A549 treated with Mapracorat at 1 μM for 4 hours (cell line): ENCODE data around the gene CHID1. TPM values are rescaled to one million over a fixed set of nuclear protein-coding genes. Genes with fewer than 3 reads are reported as not detected.

Experiments
- total RNA-seq: library from RNA; stranded (reverse); fragments of 200-300 nt; extraction: Qiagen RNA extraction; gene quantifications from 5 replicates; pipeline ENCODE4 v1.2.3, GENCODE V29; 2022

CHID1 gene
- total RNA-seq: 71.0 to 76.7 TPM (median 73.6 TPM) in 5 replicates

DNA sequence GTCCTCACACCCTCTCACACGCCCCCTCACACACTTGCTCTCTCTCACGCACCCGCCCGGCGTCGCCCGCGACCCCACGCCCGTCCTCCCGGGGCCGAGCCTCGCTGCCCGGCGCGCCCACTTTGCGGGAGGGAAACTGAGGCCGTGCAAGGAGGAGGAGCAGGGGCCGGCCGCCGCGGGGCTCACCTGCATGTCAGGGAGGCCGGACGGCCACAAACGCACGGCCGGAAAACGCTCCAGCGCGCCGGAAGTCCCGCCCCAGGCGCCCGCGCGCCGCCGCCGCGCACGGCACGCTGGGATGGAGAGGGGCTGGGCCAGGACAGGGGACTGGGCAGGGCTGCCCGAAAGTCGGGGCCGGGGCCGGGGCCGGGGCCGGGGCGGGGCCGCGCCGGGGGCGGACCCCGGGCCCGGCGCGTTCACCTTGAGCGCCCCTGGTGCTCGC, at the start of gene CHID1:
TSS of gene CHID1 (minus strand) at position 222 of the 442 bp plus-strand sequence. CDS start 5,994 bp downstream, outside the sequence.

DNA sequence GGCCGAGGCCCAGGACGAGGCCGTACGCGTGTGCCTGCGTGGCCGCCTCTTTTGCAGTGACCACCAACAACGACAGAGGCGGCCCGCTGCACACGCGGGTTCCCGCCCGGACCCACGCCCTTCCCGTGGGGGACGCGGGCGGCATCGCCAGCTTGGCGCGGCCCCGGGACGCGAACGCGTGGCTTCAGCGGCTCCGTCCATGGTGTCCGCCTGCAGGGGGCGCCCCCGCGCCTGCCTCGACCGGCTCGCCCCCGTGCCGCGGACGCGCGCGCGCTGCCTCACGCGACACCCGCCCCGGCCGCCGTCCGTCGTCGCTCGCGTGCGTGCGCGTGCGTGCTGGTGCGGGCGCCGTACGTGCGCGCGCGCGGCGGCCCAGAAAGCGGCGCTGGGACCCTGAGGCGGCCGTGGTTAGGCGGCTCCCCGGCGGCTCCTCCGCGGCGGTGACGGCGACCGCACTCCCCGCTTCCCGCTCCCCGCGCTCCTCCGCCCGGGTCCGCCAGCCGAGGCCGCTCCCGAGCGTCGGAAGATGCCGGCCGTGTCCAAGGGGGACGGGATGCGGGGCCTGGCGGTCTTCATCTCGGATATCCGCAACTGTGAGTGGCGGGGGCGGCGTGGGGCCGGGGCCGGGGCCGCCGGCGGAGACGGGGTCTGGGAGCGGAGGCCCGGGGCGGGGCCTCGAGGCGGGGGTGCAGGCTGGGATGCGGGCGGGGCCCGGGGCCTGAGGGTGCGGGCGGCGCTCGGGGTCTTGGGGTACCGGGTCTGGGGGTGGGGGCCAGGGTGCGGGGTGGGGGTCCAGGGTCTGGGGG, 15.1 kb upstream of the CHID1 start, which contains the start of gene AP2A2:
TSS of gene AP2A2 (plus strand) at position 375 of the 806 bp plus-strand sequence. CDS start at position 527, 152 bp downstream.

DNA sequence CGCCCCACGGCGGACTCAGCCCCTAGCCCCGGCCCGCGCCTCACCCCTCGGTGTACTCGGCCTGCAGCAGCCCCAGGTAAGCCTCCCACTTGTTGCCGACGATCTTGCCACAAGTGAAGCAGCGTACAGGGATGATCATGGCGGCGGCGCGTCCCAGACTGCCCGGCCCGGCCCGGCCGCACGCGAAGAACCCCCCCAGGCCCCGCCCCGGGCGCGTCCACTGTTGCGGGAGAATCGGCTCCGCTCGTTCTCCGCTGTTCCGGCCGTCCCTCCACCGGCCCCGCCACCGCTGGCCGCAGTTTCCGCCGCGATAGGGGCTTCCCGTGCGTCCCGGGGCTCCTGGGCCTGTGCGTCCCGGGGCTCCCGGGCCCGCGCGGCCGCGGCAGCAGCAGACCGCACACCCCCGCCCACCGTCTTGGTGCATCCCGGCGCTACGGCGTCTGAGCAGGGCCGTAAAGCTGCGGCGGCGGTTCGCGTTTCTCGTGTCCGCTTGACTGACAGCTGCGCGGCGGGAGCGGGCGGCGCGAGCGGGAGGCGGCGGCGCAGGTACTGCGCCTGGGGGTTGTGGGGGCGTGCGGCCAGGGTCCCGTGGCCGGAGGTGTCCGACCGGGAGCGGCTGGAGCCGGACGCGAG, 68.1 kb downstream of the CHID1 start, which contains the start of the genes POLR2L and TSPAN4:
TSS of gene POLR2L (minus strand) at position 160 of the 633 bp plus-strand sequence. CDS start at position 139, 21 bp downstream.
TSS of gene TSPAN4 (plus strand) at position 483 of the 633 bp plus-strand sequence. CDS start 7,453 bp downstream, outside the sequence.

DNA sequence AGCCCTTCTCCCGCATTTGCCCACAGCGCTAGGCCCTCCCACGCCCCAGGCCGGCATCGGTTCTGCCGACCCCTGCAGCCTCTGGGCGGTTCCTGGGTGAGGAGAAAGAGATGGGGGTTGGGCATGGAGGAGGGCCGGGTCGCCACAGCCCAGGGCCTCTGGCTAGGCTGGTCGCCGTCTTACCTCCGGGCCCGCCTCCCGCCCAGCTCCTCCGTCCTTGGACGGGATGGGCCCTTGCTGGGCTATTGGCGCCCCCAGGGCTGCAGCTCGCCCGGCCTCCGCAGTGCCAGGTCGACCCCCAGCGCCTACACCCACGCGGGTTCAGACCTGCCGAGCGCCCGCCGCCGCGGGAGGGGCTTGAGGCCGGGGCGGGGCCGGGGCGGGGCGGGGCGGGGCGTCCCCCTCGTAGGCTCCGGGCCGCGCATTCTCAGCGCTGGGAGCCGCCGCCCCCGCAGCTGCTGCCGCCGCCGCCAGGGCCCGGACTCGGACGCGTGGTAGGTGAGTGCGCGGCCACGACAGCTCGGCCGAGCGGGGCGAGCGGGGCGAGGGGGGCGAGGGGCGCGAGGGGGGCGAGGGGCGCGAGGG, 78.0 kb downstream of the CHID1 start, which contains the start of gene CD151:
TSS of gene CD151 (plus strand) at position 424 of the 585 bp plus-strand sequence. CDS start 3,118 bp downstream, outside the sequence.

DNA sequence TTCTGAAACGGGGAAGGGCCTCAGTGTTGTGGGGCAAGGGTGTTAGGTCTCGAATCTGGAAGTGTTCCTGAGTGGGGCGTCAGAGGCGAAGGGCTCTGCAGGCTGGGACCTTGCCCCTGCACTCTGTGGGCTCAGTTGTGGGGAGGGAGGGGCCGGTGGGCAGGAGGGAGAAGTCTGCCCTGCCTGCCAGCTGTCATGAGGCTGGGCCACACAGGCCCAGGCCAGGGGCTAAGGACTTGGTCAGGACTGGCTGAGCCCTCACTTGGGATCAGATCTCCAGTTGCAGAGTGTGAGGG, 82.8 kb downstream of the CHID1 start, which contains the start of gene CRACR2B:
TSS of gene CRACR2B (plus strand) at position 23 of the 296 bp plus-strand sequence. CDS start 689 bp downstream, outside the sequence.

DNA sequence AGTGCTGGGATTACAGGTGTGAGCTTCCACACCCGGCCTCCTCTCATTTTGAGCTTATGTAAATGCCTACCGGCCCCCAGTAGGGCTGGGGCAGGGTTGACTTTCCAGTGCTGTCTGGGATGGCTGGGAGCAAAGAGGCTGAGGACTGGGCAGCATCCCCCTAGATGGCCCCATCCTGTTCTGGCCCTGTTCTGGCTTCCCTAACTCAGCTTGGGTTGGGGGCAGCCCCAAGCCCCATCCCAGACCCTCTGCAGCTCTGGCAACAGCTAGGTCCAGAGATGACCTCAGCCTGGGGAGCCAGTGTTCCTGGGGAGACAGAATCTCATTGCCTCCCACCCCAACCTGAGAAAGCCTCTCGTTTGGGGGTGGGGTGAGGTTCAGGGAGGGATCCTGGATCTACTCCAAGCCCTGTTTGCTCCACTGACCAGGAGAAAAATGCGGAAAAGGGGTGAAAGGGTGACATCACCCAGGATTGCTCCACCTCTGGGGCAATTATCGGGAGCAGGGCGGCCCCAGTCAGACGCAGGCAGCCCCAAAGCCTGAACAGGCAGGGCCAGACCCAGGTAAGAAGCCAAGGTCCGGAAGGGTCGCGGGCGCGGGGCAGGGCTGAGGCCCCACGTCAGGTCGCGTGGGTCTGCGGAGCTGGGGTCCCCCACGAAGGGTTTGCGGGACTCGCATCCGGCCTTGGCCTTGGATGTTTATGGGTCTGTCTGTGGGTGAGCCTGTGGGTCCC, 92.0 kb downstream of the CHID1 start, which contains the start of gene PNPLA2:
TSS of gene PNPLA2 (plus strand) at position 519 of the 733 bp plus-strand sequence. CDS start 805 bp downstream, outside the sequence.

Other genes with a start within 250 kb of the CHID1 start
- 24.1 to 34.9 TPM (median 32.0 TPM) in 5 replicates for gene DEAF1, start 215.6 kb downstream of the CHID1 start, total RNA-seq
- gene TMEM80, start 215.0 kb downstream of the CHID1 start, total RNA-seq: 7.6 to 12.4 TPM (median 8.4 TPM) in 5 replicates
- 68.5 to 140 TPM (median 124 TPM) in 5 replicates for gene EPS8L2, start 204.6 kb downstream of the CHID1 start, total RNA-seq
- gene TALDO1, start 163.3 kb downstream of the CHID1 start, total RNA-seq: 389 to 446 TPM (median 405 TPM) in 5 replicates
- gene GATD1, start 133.3 kb downstream of the CHID1 start, total RNA-seq: 34.1 to 52.3 TPM (median 47.9 TPM) in 5 replicates
- gene CEND1, start 120.7 kb downstream of the CHID1 start, total RNA-seq: 1.9 to 2.7 TPM (median 2.2 TPM) in 5 replicates
- gene SLC25A22, start 112.5 kb downstream of the CHID1 start, total RNA-seq: 21.8 to 38.2 TPM (median 32.3 TPM) in 5 replicates
- gene PIDD1, start 105.6 kb downstream of the CHID1 start, total RNA-seq: 9.5 to 16.4 TPM (median 14.6 TPM) in 5 replicates
- 1,691 to 2,493 TPM (median 2,369 TPM) in 5 replicates for gene RPLP2, start 100.8 kb downstream of the CHID1 start, total RNA-seq
- gene PNPLA2, start 91.9 kb downstream of the CHID1 start, total RNA-seq: 41.0 to 62.3 TPM (median 56.7 TPM) in 5 replicates
- gene CRACR2B, start 82.9 kb downstream of the CHID1 start, total RNA-seq: 4.0 to 6.3 TPM (median 5.2 TPM) in 5 replicates
- gene CD151, start 77.9 kb downstream of the CHID1 start, total RNA-seq: 806 to 852 TPM (median 825 TPM) in 5 replicates
- gene POLR2L, start 68.3 kb downstream of the CHID1 start, total RNA-seq: 607 to 738 TPM (median 630 TPM) in 5 replicates
- 128 to 207 TPM (median 190 TPM) in 5 replicates for gene TSPAN4, start 68.0 kb downstream of the CHID1 start, total RNA-seq
- 32.5 to 39.1 TPM (median 37.7 TPM) in 5 replicates for gene AP2A2, start 15.1 kb upstream of the CHID1 start, total RNA-seq
- 0.01 to 0.02 TPM in 2 of 5 replicates, not detected in the others for gene MUC6, start 125.9 kb upstream of the CHID1 start, total RNA-seq
- 0.06 to 0.23 TPM (median 0.11 TPM) in 5 replicates for gene MUC2, start 164.1 kb upstream of the CHID1 start, total RNA-seq
- gene MUC5AC, start 247.1 kb upstream of the CHID1 start, total RNA-seq: 1.1 to 2.7 TPM (median 1.8 TPM) in 5 replicates